Progenitor cell of endocrine pancreas (in vitro differentiated cells): ENCODE results near the gene ATP11B. TPM values are rescaled to one million over a fixed set of nuclear protein-coding genes. Genes with fewer than 3 reads are reported as not detected.

Experiments
- DNase-seq: peaks from one replicate; pipeline ENCODE4 v3.0.0; 2021; ENCODE audit warnings: low spot score; ENCODE audit not compliant: unreplicated experiment
- H3K27ac Mint-ChIP-seq: 2 replicates; pipeline ENCODE4 v1.8.0; 2021; ENCODE audit warnings: mild to moderate bottlenecking, moderate library complexity, mixed read lengths
- H3K27me3 Mint-ChIP-seq: 2 replicates; pipeline ENCODE4 v1.8.0; 2021; ENCODE audit warnings: mixed read lengths
- H3K36me3 Mint-ChIP-seq: 2 replicates; pipeline ENCODE4 v1.8.0; 2022; ENCODE audit warnings: mixed read lengths; ENCODE audit not compliant: insufficient read depth
- H3K4me1 Mint-ChIP-seq: 2 replicates; pipeline ENCODE4 v1.8.0; 2021; ENCODE audit warnings: low read depth, mixed read lengths
- H3K4me3 Mint-ChIP-seq: 2 replicates; pipeline ENCODE4 v1.8.0; 2021; ENCODE audit warnings: low read depth, mild to moderate bottlenecking, moderate library complexity, mixed read lengths
- H3K9me3 Mint-ChIP-seq: 2 replicates; pipeline ENCODE4 v1.8.0; 2021; ENCODE audit warnings: low read depth, mixed read lengths
- CTCF ChIP-seq: fragments of 200-600 bp; sonication (generic); IDR thresholded peaks from one replicate; pipeline ENCODE4 v1.5.0; 2021; ENCODE audit warnings: antibody characterized with exemption, mild to moderate bottlenecking; ENCODE audit not compliant: unreplicated experiment
- total RNA-seq: library from RNA; stranded (reverse); gene quantifications from 2 replicates; pipeline ENCODE4 v1.2.1, GENCODE V29; 2021

ATP11B gene
- total RNA-seq, 1 donor from 2014 or later = 127 TPM

DNA sequence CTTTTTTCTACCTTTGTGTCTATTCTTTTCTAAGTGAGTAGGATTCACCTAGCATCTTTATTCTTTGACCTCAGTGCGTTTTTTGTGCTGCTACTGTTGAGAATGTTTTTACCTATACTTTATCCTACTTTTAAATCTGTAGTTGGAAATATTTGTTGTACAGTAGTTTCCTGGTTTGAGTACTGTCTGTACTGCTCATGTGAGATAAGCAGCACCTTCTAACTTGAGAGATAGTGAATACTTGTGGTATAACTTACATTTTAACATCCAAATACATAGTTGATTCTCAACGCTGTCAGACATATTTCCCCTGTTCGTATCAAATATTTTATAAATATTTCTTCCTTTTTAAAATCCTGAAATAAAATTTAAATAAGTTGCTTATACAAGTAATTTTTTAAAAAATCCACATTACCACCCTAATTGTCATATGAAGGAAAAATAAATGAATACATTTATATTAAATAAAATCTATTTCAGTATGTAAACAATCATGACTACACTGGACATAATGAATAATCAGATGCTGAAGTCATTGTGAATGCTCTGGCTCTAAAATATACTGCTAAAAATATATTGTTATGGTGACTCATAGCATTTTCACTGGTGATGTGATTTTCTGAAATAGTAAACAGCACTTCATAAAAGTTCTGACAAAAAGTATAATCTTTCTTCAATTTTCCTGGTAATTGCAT lies 17.4 kb downstream of the ATP11B start:
- H3K9me3 Mint-ChIP-seq = no peaks in the 10 kb centered on the region
- no peak for TF ChIP-seq CTCF
- H3K4me1 Mint-ChIP-seq = peaks cover 16% of the 10 kb centered on the region
- H3K4me3 Mint-ChIP-seq = no peak overlapping the region
- H3K27me3 Mint-ChIP-seq = no peaks in the 10 kb centered on the region
- DNase-seq = no peak
- peaks cover 2% of the 10 kb centered on the region for H3K36me3 Mint-ChIP-seq
- no peak overlapping the region for H3K27ac Mint-ChIP-seq

DNA sequence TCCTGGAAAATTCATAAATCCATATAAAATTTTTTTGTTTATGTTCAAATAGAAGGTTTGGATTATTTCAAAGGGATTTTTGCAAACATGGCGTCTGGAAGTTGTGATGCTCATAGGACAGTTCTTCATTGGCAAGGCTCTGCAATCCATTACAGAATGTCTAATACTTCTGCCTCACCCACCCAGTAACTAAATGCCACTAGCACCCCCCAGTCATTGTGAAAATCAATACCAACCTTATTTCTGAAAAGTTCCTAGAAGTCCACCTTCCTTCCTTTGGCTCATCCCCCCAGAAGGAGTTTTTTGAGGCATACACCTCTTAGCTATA lies 17.9 kb downstream of the ATP11B start:
- Mint-ChIP-seq H3K27ac (no peak overlapping the region), H3K36me3 (peaks cover 2% of the 10 kb centered on the region), H3K27me3 (no peaks in the 10 kb centered on the region), H3K4me1 (peaks cover 21% of the 10 kb centered on the region), H3K9me3 (no peaks in the 10 kb centered on the region), H3K4me3 (no peak overlapping the region)
- no peak for DNase-seq
- no peak for TF ChIP-seq CTCF

- TF ChIP-seq CTCF = no peak
- Mint-ChIP-seq H3K4me1 (peaks cover 22% of the 10 kb centered on the region), H3K36me3 (peaks cover 2% of the 10 kb centered on the region)
These were observed 18.8 kb downstream of the ATP11B start for GRCh38 chr3:182812123-182812522.

GRCh38 chr3:182814419-182815062 lies 21.2 kb downstream of the ATP11B start:
- no peak overlapping the region for H3K4me3 Mint-ChIP-seq
- TF ChIP-seq CTCF = no peak
- H3K27ac Mint-ChIP-seq = peak overlapping the region; percentile 59
- no peak for DNase-seq
- no peaks in the 10 kb centered on the region for H3K27me3 Mint-ChIP-seq
- H3K9me3 Mint-ChIP-seq = no peaks in the 10 kb centered on the region
- peaks cover 20% of the 10 kb centered on the region for H3K4me1 Mint-ChIP-seq
- H3K36me3 Mint-ChIP-seq = peaks cover 2% of the 10 kb centered on the region

More at GRCh38 chr3:182812123-182812522, 18.8 kb downstream of the ATP11B start:
- Mint-ChIP-seq H3K27ac (no peak overlapping the region), H3K9me3 (no peaks in the 10 kb centered on the region), H3K27me3 (no peaks in the 10 kb centered on the region), H3K4me3 (no peak overlapping the region)
- no peak for DNase-seq

GRCh38 chr3:182816181-182816580 lies 22.9 kb downstream of the ATP11B start:
- no peak overlapping the region for H3K4me3 Mint-ChIP-seq
- no peaks in the 10 kb centered on the region for H3K9me3 Mint-ChIP-seq
- no peak for TF ChIP-seq CTCF
- H3K27me3 Mint-ChIP-seq = no peaks in the 10 kb centered on the region
- no peak for DNase-seq
- peak overlapping the region; percentile 14 for H3K27ac Mint-ChIP-seq
- peaks cover 8% of the 10 kb centered on the region for H3K36me3 Mint-ChIP-seq
- peaks cover 18% of the 10 kb centered on the region for H3K4me1 Mint-ChIP-seq
